Left ventricle myocardium inferior (tissue), 1 donor: ENCODE results near the gene RGMA. TPM values are rescaled to one million over a fixed set of nuclear protein-coding genes. Genes with fewer than 3 reads are reported as not detected.
"Not testable (repeated sequence)": the region's sequence is repeated elsewhere in the genome, so short reads cannot be mapped to it uniquely, and the experiment has no call there.

Source experiments
- DNase-seq: peaks from one replicate; pipeline ENCODE4 v3.0.0-alpha.2; 2020
- H3K27ac ChIP-seq: fragments of 200-600 bp; replicated peaks from 2 replicates; pipeline ENCODE4 v1.8.0; 2021
- H3K27me3 ChIP-seq: fragments of 200-600 bp; 2 replicates; pipeline ENCODE4 v1.8.0; 2021; ENCODE audit warnings: low read depth
- H3K36me3 ChIP-seq: fragments of 200-600 bp; 2 replicates; pipeline ENCODE4 v1.8.0; 2021
- H3K4me1 ChIP-seq: fragments of 200-600 bp; 2 replicates; pipeline ENCODE4 v1.8.0; 2021
- H3K4me3 ChIP-seq: fragments of 200-600 bp; 2 replicates; pipeline ENCODE4 v1.8.0; 2021; ENCODE audit warnings: mild to moderate bottlenecking, moderate library complexity
- H3K9me3 ChIP-seq: fragments of 200-600 bp; replicated peaks from 2 replicates; pipeline ENCODE4 v1.8.0; 2021
- intact Hi-C: fragments of 100-400 bp; cut with micrococcal nuclease; formaldehyde crosslinking; loops from one replicate; pipeline ENCODE4 v1.11.0; 2022
- total RNA-seq: library from RNA; stranded (reverse); fragmentation: NEBNext Ultra II Directional; extraction: Animal tissue kit (Norgen Biotek cat#: 25700); gene quantifications from one replicate; pipeline ENCODE4 v1.2.1, GENCODE V29; 2021
- TF ChIP-seq, protein P1 (sequence below): fragments of 200-600 bp; IDR thresholded peaks from 2 replicates; pipeline ENCODE4 v1.8.0; 2021; ENCODE audit warnings: antibody characterized with exemption, mild to moderate bottlenecking, borderline replicate concordance
- donor health status: DM: no; HTN: yes; CAD: no; lungs with severe emphysema.

RGMA gene
- total RNA-seq, 1 donor from 2014 or later = 16.9 TPM

- Histone ChIP-seq H3K4me1 (peaks cover 92% of the 10 kb centered on the region), H3K4me3 (peak overlapping the region; percentile 29), H3K27ac (peak overlapping the region; percentile 65), H3K9me3 (no peaks in the 10 kb centered on the region), H3K36me3 (peaks cover 7% of the 10 kb centered on the region), H3K27me3 (peaks cover 15% of the 10 kb centered on the region)
- no peak for DNase-seq
- TF ChIP-seq, protein P1, sequence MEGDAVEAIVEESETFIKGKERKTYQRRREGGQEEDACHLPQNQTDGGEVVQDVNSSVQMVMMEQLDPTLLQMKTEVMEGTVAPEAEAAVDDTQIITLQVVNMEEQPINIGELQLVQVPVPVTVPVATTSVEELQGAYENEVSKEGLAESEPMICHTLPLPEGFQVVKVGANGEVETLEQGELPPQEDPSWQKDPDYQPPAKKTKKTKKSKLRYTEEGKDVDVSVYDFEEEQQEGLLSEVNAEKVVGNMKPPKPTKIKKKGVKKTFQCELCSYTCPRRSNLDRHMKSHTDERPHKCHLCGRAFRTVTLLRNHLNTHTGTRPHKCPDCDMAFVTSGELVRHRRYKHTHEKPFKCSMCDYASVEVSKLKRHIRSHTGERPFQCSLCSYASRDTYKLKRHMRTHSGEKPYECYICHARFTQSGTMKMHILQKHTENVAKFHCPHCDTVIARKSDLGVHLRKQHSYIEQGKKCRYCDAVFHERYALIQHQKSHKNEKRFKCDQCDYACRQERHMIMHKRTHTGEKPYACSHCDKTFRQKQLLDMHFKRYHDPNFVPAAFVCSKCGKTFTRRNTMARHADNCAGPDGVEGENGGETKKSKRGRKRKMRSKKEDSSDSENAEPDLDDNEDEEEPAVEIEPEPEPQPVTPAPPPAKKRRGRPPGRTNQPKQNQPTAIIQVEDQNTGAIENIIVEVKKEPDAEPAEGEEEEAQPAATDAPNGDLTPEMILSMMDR = no peak
- intact Hi-C loops = no loop called here
Observed at GRCh38 chr15:93066834-93067648, 22.0 kb downstream of the RGMA start.

- no peak for DNase-seq
- no peak overlapping the region for H3K4me3 ChIP-seq
- TF ChIP-seq, protein P1 = no peak
- no peaks in the 10 kb centered on the region for H3K9me3 ChIP-seq
- peaks cover 7% of the 10 kb centered on the region for H3K27me3 ChIP-seq
- peaks cover 7% of the 10 kb centered on the region for H3K36me3 ChIP-seq
- H3K4me1 ChIP-seq = peaks cover 89% of the 10 kb centered on the region
- peak overlapping the region; percentile 65 for H3K27ac ChIP-seq
- intact Hi-C loops = no loop called here
Observed at GRCh38 chr15:93066224-93066681, 22.8 kb downstream of the RGMA start.

DNA sequence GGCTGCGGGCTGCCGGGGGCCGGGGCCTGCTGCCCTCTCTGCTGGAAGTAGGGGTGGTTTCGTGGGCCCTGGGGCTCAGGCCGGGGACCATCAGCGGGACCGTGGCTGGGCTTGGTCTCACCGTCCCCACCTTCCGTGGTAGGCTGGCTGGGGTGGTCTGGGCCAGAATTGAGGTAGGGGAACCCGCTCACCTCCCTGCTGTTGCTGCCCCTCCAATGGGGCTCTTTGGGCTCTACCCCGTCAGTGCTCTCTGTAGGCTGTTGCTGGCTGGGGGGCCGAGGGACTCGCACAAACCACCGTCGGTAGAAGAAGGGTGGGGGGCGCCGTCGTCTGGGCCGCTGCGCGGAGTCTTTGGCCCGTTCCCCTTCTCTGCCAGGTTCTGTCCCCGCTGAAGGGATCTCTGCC lies 23.4 kb downstream of the RGMA start:
- Histone ChIP-seq H3K9me3 (no peaks in the 10 kb centered on the region), H3K4me1 (peaks cover 90% of the 10 kb centered on the region), H3K27me3 (peaks cover 4% of the 10 kb centered on the region), H3K36me3 (peaks cover 7% of the 10 kb centered on the region), H3K27ac (no peak overlapping the region), H3K4me3 (no peak overlapping the region)
- TF ChIP-seq, protein P1 = no peak
- DNase-seq = no peak
- intact Hi-C loops = no loop called here

GRCh38 chr15:93063796-93064690 lies 25.0 kb downstream of the RGMA start:
- DNase-seq = no peak
- no peak overlapping the region for H3K4me3 ChIP-seq
- peaks cover 3% of the 10 kb centered on the region for H3K27me3 ChIP-seq
- intact Hi-C loops = no loop called here
- no peaks in the 10 kb centered on the region for H3K9me3 ChIP-seq
- peaks cover 93% of the 10 kb centered on the region for H3K4me1 ChIP-seq
- H3K27ac ChIP-seq = peak overlapping the region; percentile 56
- TF ChIP-seq, protein P1 = no peak
- peaks cover 7% of the 10 kb centered on the region for H3K36me3 ChIP-seq

GRCh38 chr15:93063262-93063671 lies 25.7 kb downstream of the RGMA start:
- TF ChIP-seq, protein P1 = no peak
- Histone ChIP-seq H3K36me3 (peaks cover 7% of the 10 kb centered on the region), H3K27me3 (peaks cover 3% of the 10 kb centered on the region), H3K9me3 (no peaks in the 10 kb centered on the region), H3K27ac (peak overlapping the region; percentile 56), H3K4me3 (peak overlapping the region; percentile 46), H3K4me1 (peaks cover 89% of the 10 kb centered on the region)
- intact Hi-C loops = no loop called here
- no peak for DNase-seq

GRCh38 chr15:93062628-93063261 lies 26.3 kb downstream of the RGMA start:
- Histone ChIP-seq H3K4me1 (peaks cover 88% of the 10 kb centered on the region), H3K27ac (peak overlapping the region; percentile 56), H3K4me3 (peak overlapping the region; percentile 46)
- intact Hi-C loops, H3K36me3 ChIP-seq, H3K9me3 ChIP-seq, H3K27me3 ChIP-seq, DNase-seq: not testable (repeated sequence)
